DMS153 treated with DMSO at 0.1 percent for 48 hours (cell line): ENCODE data around the gene ADAMTS5.

Experiments
- DNase-seq: peaks from one replicate; lab custom pipeline; 2025; ENCODE audit not compliant: unreplicated experiment; lab: John Stamatoyannopoulos, UW

ADAMTS5 gene

DNA sequence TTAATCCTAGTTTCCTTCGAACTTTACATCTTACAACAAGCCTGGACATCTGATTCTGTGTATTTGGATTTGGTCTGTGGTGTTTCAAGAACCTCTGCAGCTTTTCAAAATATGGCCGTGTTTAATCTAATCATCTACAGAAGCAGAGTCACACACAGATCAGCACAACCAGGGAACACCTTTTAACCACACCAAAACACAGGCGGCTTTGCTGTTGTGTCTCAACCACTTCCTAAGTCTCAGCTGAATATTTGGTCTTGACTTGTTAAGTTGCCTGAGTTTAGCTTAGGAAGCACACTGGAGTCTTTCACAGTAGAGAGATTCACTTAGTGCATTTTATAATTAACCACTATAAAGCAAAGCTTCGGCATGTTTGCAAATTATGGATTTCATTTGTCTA lies 17.1 kb downstream of the ADAMTS5 start:
- DNase-seq, result no peak

- no peak for DNase-seq
Observed at GRCh38 chr21:26948194-26948593, 18.7 kb downstream of the ADAMTS5 start.

GRCh38 chr21:26946744-26947446 lies 20.0 kb downstream of the ADAMTS5 start:
- no peak for DNase-seq

GRCh38 chr21:26945916-26946675 lies 20.8 kb downstream of the ADAMTS5 start:
- DNase-seq, result no peak

DNA sequence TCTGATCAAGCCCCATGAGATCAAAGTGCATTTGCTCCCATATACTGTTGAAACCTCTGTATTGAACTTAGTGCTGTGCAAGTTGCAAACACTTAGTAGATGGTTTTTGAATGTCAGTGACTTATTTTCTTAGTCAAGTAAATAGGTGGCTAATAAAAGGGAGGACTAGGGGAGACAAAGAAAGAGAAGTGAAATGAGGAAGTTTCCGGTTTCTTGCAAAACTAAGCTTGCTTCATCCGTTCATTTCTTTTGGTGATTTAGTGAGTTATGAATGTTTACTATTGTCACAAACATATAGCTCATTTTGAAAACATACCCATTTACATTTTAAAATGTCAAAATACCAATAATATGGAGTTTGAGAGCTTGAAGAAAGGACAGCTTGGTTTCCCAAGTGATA lies 23.0 kb downstream of the ADAMTS5 start:
- no peak for DNase-seq

GRCh38 chr21:26941421-26941820 lies 25.5 kb downstream of the ADAMTS5 start:
- DNase-seq, result no peak

DNA sequence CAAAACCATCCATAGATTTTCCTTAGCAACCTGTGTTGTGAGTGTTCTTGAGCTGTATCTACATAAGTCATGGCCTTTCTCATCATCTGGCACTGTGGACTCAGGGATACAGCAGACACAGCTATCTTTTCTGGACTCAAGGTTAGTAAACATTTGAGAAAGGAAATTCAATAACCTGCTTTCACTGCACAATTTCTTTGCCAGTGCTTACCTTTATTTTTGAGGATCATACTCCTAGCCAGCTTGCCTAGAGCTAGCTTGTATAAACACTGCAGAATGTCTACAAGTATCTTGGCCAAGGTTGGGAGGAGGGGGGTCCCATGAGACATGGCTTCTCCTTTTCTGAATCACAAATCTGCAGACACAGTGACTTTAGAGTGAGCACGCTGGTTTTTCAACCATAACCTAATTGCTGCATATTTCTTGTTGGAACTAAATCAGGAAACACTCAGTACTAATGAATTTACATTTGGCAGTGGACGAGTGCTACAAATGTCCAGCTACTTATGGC lies 27.2 kb downstream of the ADAMTS5 start:
- no peak for DNase-seq

GRCh38 chr21:26936641-26937040 lies 30.2 kb downstream of the ADAMTS5 start:
- no peak for DNase-seq

DNA sequence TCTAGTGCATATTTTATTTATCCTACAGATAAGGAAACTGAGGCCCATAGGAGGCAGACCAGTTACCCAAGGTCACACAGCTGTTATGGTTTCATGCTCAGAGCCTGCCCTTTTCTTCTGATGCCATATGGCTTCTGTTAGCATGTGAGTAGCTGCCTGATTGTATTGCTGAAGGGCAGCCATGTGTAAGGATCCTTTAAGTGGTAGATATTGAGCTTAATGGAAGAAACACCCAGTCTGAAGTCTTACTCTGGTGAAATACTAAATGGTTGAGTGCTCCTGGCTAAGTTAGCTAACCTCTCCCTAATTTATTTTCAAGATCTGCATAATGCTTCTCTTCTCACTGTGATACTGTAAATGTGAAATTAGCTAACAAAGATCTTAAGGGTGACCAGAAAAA lies 30.9 kb downstream of the ADAMTS5 start:
- DNase-seq, result no peak

GRCh38 chr21:26934383-26934782 lies 32.5 kb downstream of the ADAMTS5 start:
- DNase-seq, result no peak

DNA sequence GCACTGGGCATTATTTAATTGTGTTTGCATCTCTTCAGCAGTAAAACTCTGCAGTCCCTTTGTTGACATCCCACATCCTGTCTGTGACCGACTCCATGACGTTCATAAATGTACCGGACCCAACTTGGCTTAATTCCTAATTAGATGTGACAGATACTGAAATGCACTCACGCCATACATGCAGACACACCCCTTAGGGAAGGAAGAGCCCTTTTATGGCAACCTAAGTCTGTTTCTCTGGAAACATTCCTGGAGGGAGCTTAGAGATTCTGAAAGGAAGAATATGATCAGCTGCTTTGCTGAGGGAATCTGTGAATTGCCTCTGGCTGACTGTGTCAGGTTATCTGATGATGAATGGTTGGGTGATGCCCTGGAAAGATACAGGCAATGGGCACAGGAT lies 33.4 kb downstream of the ADAMTS5 start:
- no peak for DNase-seq

DNA sequence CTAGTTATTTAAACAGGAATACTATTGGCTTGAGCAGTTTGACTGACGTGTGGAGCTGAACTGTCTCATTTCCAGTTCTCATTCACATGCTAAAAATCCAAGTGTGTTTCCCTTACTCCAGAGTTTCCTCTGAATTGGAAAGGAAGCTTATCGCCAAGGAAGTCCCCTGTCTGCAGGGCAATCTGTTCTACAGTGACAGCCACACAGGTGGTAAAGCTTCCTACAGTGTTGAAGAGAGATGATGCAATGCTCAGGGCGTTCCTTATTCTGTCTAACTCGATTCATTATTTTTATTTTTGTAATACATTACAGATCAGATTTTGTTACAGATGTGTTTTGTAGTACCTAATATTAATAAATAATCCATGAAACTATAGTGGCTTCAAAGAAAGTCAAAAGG lies 41.3 kb downstream of the ADAMTS5 start:
- no peak for DNase-seq

- no peak for DNase-seq
Observed at GRCh38 chr21:26925122-26925521, 41.8 kb downstream of the ADAMTS5 start.

GRCh38 chr21:26923986-26924385 lies 42.9 kb downstream of the ADAMTS5 start:
- DNase-seq, result no peak

GRCh38 chr21:26920055-26920454 lies 46.8 kb downstream of the ADAMTS5 start:
- DNase-seq, result no peak

DNA sequence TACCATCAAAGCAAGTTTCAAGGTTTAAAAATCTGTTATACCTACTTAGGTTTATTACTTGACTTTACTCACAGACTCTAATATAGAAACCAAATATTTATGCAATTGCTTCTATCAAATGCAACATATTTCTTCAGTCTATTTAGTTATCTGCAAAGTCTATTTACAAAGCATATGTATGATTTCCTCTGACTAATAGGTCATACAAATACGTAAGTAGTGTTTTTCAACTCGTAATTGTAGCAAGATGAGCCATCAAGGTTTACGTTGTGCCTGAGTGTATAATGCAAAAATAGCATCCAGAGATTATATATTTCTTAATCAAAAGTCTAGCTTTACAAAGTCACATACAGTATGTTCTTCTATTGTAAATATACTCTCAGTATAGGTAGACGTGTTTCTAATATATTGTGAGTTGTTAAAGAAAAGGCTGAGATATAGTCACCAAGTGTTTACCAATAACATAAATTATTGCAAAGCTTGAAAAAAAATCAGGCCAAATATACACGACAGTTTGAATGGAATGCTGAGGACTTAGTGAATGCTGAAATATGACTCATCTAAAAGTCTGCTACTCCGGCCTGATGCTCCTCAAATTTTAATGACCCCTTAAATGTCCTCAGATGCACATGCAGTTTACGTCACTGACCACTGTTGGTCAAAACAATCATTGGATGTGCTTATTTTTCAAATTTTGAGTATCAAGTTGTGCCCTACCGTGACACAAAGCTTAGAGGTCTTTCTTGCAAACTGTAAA lies 48.4 kb downstream of the ADAMTS5 start:
- DNase-seq, result no peak

GRCh38 chr21:26916799-26917198 lies 50.1 kb downstream of the ADAMTS5 start:
- no peak for DNase-seq

GRCh38 chr21:26914557-26914956 lies 52.3 kb downstream of the ADAMTS5 start:
- DNase-seq, result no peak

- DNase-seq, result no peak
Observed at GRCh38 chr21:26912466-26912865, 54.4 kb downstream of the ADAMTS5 start.

DNA sequence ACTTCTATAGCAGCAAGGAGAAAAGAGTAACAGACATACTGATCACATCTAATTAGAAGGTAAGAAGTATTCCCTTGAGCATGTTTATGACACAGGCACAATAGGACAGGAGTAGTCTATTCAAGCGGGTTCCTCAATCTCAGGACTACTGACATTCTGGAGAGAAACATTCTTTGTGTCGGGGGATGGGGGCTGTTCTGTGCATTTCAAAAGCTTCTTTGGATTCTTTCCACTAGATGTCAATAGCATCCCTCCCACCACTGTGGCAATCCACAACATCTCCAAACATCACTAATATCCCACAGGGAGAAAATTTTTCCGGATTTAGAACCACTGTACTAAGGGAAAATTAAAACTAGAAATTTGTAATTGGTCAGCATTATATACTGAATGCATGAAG lies 56.9 kb downstream of the ADAMTS5 start:
- no peak for DNase-seq

- DNase-seq, result no peak
Observed at GRCh38 chr21:26900980-26901379, 65.9 kb downstream of the ADAMTS5 start.

GRCh38 chr21:26892151-26892550 lies 74.7 kb downstream of the ADAMTS5 start:
- DNase-seq, result no peak
